Measurements from ENCODE around the gene ATP2A1.

The ATP2A1 gene

GRCh38 chr16:28936784-28937155 lies 58.5 kb downstream of the ATP2A1 start:
- CTCF ChIA-PET: interaction anchor here (0.7 to 0.9 kb wide), 3 partner anchors 8 to 41 kb away, joined by 3 to 4 read pairs (median 3); no protein-coding TSS in a partner anchor

GRCh38 chr16:28937222-28937876 lies 59.1 kb downstream of the ATP2A1 start:
- H3K9me3 ChIP-seq (ENCODE audit: control insufficient read depth, insufficient read depth, low read depth, low read length): no peaks in the 10 kb centered on the region
- no peak overlapping the region for H3K4me3 ChIP-seq (ENCODE audit: low read depth, low read length)
- H3K27ac ChIP-seq (ENCODE audit: extremely low read depth, low read depth, low read length): no peak overlapping the region
- CTCF ChIA-PET: interaction anchor here (0.6 to 0.7 kb wide), 3 partner anchors 18 to 40 kb away, joined by 3 to 4 read pairs (median 3); no protein-coding TSS in a partner anchor
- POLR2A ChIA-PET: no interaction called here
- H3K4me1 ChIP-seq (ENCODE audit: control insufficient read depth, insufficient read depth, low read length): no peaks in the 10 kb centered on the region
- H3K36me3 ChIP-seq (ENCODE audit: control insufficient read depth in 2 of 2, insufficient read depth in 1 of 2, low read length in 2 of 2): no peaks in the 10 kb centered on the region
- no peak for TF ChIP-seq ZNF791 (tag by site-specific recombination; IDR thresholded peaks at IDR 0.05)
- TF ChIP-seq PRDM1 (tag by site-specific recombination; IDR thresholded peaks at IDR 0.05): no peak
- no peak for TF ChIP-seq EGR2 (tag by site-specific recombination; IDR thresholded peaks at IDR 0.05; ENCODE audit: low read depth)
- no peak for TF ChIP-seq ZNF155 (tag by site-specific recombination; IDR thresholded peaks at IDR 0.05)
- no peak for TF ChIP-seq ZNF629 (tag by site-specific recombination; IDR thresholded peaks at IDR 0.05)
- no peak for TF ChIP-seq ZNF521 (tag by site-specific recombination; IDR thresholded peaks at IDR 0.05)
- no peak for TF ChIP-seq KLF17 (tag by site-specific recombination; IDR thresholded peaks at IDR 0.05)
- TF ChIP-seq PRDM2 (tag by site-specific recombination; IDR thresholded peaks at IDR 0.05; ENCODE audit: borderline replicate concordance): no peak
- no peak for TF ChIP-seq ZNF335 (tag by site-specific recombination; conservative IDR thresholded peaks at IDR 0.05)

More at GRCh38 chr16:28936784-28937155, 58.5 kb downstream of the ATP2A1 start:
- Histone ChIP-seq H3K4me3 (ENCODE audit: low read depth, low read length) (no peak overlapping the region), H3K27ac (ENCODE audit: extremely low read depth, low read depth, low read length) (no peak overlapping the region), H3K36me3 (ENCODE audit: control insufficient read depth in 2 of 2, insufficient read depth in 1 of 2, low read length in 2 of 2) (no peaks in the 10 kb centered on the region), H3K9me3 (ENCODE audit: control insufficient read depth, insufficient read depth, low read depth, low read length) (no peaks in the 10 kb centered on the region), H3K4me1 (ENCODE audit: control insufficient read depth, insufficient read depth, low read length) (no peaks in the 10 kb centered on the region)
- TF ChIP-seq ZNF311 (tag by site-specific recombination; IDR thresholded peaks at IDR 0.05; ENCODE audit: borderline replicate concordance): no peak
- no peak for TF ChIP-seq ZNF785 (tag by site-specific recombination; IDR thresholded peaks at IDR 0.05)
- no peak for TF ChIP-seq ZNF837 (tag by site-specific recombination; IDR thresholded peaks at IDR 0.05)
- TF ChIP-seq ZXDB (tag by site-specific recombination; IDR thresholded peaks at IDR 0.05): no peak
- no peak for TF ChIP-seq WT1 (tag by site-specific recombination; IDR thresholded peaks at IDR 0.05)
- TF ChIP-seq KLF7 (tag by site-specific recombination; IDR thresholded peaks at IDR 0.05; ENCODE audit: borderline replicate concordance): no peak
- TF ChIP-seq ZNF26 (tag by site-specific recombination; IDR thresholded peaks at IDR 0.05): no peak
- no peak for TF ChIP-seq ZNF660 (tag by site-specific recombination; IDR thresholded peaks at IDR 0.05)
- no peak for TF ChIP-seq ZNF510 (tag by site-specific recombination; IDR thresholded peaks at IDR 0.05; ENCODE audit: insufficient replicate concordance)
- TF ChIP-seq YY2 (tag by site-specific recombination; IDR thresholded peaks at IDR 0.05): no peak
- TF ChIP-seq CTCF (tag by site-specific recombination; IDR thresholded peaks at IDR 0.05): no peak
- no peak for TF ChIP-seq ZNF292 (tag by site-specific recombination; IDR thresholded peaks at IDR 0.05; ENCODE audit: borderline replicate concordance, low read depth)
- no peak for TF ChIP-seq ZNF341 (tag by site-specific recombination; IDR thresholded peaks at IDR 0.05; ENCODE audit: low read depth)
- TF ChIP-seq ZNF266 (tag by site-specific recombination; IDR thresholded peaks at IDR 0.05; ENCODE audit: low read depth): no peak
- no peak for TF ChIP-seq KLF17 (tag by site-specific recombination; IDR thresholded peaks at IDR 0.05)
- no peak for TF ChIP-seq SETDB1 (IDR thresholded peaks at IDR 0.05; ENCODE audit: insufficient read length, low read length)
- no peak for TF ChIP-seq ZNF16 (tag by site-specific recombination; IDR thresholded peaks at IDR 0.05; ENCODE audit: low read depth)
- no peak for TF ChIP-seq ZNF426 (tag by site-specific recombination; IDR thresholded peaks at IDR 0.05)
- POLR2A ChIA-PET: interaction anchor here (1.0 kb wide), 2 partner anchors 9 to 14 kb away, joined by 3 read pairs; partner anchors contain the start of gene NFATC2IP
